ENCODE measurements around the gene WWC1.

DNA sequence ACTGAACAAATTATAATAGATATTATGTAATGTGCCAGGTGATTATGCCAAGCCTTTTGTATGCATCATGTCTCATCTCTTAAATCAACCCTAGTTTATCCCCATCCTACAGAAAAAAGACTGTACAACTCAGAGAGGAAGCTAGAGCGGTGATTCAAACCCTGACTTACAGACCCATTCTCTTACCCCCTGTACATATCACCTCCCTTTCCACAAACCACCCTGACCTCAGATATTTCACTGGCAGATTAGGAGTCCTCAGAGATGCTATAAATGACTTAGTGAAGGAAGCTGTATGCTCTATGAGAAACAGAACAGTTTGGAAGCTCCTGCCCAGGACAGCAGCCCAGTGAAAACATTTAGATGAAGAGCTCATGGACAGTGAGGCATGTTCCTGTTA lies 115.8 kb downstream of the WWC1 start:
- no peak for TF ChIP-seq POLR2A (IDR thresholded peaks at IDR 0.05; ENCODE audit: low read depth, low read length)
- TF ChIP-seq POLR2AphosphoS5 (IDR thresholded peaks at IDR 0.05; ENCODE audit: low read depth, low read length): no peak

Measured in GM12891 (cell line).